ENCODE measurements around the gene USP1.

USP1 gene

GRCh38 chr1:62492521-62492920 lies 55.7 kb downstream of the USP1 start:
- no peak for TF ChIP-seq ZFX (IDR thresholded peaks at IDR 0.05)
- TF ChIP-seq, protein P1, sequence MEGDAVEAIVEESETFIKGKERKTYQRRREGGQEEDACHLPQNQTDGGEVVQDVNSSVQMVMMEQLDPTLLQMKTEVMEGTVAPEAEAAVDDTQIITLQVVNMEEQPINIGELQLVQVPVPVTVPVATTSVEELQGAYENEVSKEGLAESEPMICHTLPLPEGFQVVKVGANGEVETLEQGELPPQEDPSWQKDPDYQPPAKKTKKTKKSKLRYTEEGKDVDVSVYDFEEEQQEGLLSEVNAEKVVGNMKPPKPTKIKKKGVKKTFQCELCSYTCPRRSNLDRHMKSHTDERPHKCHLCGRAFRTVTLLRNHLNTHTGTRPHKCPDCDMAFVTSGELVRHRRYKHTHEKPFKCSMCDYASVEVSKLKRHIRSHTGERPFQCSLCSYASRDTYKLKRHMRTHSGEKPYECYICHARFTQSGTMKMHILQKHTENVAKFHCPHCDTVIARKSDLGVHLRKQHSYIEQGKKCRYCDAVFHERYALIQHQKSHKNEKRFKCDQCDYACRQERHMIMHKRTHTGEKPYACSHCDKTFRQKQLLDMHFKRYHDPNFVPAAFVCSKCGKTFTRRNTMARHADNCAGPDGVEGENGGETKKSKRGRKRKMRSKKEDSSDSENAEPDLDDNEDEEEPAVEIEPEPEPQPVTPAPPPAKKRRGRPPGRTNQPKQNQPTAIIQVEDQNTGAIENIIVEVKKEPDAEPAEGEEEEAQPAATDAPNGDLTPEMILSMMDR (conservative IDR thresholded peaks at IDR 0.05) = no peak

GRCh38 chr1:62493656-62494055 lies 56.8 kb downstream of the USP1 start:
- no peak for TF ChIP-seq ZFX (IDR thresholded peaks at IDR 0.05)
- TF ChIP-seq, protein P1 (conservative IDR thresholded peaks at IDR 0.05) = no peak
- H3K27ac ChIP-seq = no peak overlapping the region

More at GRCh38 chr1:62492521-62492920, 55.7 kb downstream of the USP1 start:
- H3K27ac ChIP-seq = no peak overlapping the region

GRCh38 chr1:62494137-62494536 lies 57.3 kb downstream of the USP1 start:
- TF ChIP-seq ZFX (IDR thresholded peaks at IDR 0.05) = no peak
- TF ChIP-seq, protein P1 (conservative IDR thresholded peaks at IDR 0.05) = no peak
- H3K27ac ChIP-seq = no peak overlapping the region

DNA sequence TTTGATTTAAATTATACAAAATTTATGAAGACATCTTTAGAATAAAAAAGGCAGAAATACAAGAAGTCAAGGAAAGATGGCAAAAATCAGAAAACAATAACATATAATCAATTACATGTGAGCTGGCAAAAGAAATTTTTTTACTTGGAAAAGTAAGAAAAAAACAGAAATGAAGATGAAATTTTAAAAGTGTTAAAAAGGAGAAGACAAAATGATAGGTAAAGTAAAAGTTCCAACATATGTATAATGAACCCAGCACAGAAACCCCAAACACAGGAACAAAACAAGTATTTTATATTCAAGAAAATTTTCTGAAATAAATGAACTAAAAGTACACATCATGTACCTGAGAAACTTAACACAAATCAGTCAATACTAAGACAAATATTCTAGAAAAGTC lies 63.4 kb downstream of the USP1 start:
- TF ChIP-seq, protein P1 (conservative IDR thresholded peaks at IDR 0.05) = no peak
- no peak for TF ChIP-seq ZFX (IDR thresholded peaks at IDR 0.05)
- H3K27ac ChIP-seq = no peak overlapping the region

Measured in C4-2B (cell line).